Liver (tissue), 3 donors: Measurements from ENCODE around the gene CDC5L.

Source experiments
- GABPA ChIP-seq, 2 donors: IDR thresholded peaks in 1 of 2; conservative IDR thresholded peaks in 1 of 2; 2 replicates each; pipeline ENCODE4 v1.6.1; 2016; ENCODE audit warnings: antibody characterized with exemption in 2 of 2, mild to moderate bottlenecking in 1 of 2, moderate library complexity in 1 of 2
- HNF4G ChIP-seq: IDR thresholded peaks from 2 replicates; pipeline ENCODE4 v1.6.1; 2016; ENCODE audit warnings: antibody characterized with exemption
- JUND ChIP-seq, 2 donors: IDR thresholded peaks; 2 replicates each; pipeline ENCODE4 v1.6.1; 2016; ENCODE audit warnings: antibody characterized with exemption in 2 of 2
- RAD21 ChIP-seq, 2 donors: IDR thresholded peaks; 2 replicates each; pipeline ENCODE4 v1.6.1; 2016; ENCODE audit warnings: antibody characterized with exemption in 2 of 2, mild to moderate bottlenecking in 2 of 2
- SP1 ChIP-seq: IDR thresholded peaks from 2 replicates; pipeline ENCODE4 v1.6.1; 2018; ENCODE audit warnings: antibody characterized with exemption, mild to moderate bottlenecking
- TAF1 ChIP-seq: conservative IDR thresholded peaks from 2 replicates; pipeline ENCODE4 v1.6.1; 2016; ENCODE audit warnings: antibody characterized with exemption, mild to moderate bottlenecking
- YY1 ChIP-seq: IDR thresholded peaks from 2 replicates; pipeline ENCODE4 v1.6.1; 2016; ENCODE audit warnings: antibody characterized with exemption, mild to moderate bottlenecking
- TF ChIP-seq, protein P1 (sequence below): IDR thresholded peaks from 2 replicates; pipeline ENCODE4 v1.6.1; 2016; ENCODE audit warnings: antibody characterized with exemption
- TF ChIP-seq, protein P2 (sequence below): fragments of 150-350 bp; IDR thresholded peaks from 2 replicates; pipeline ENCODE4 v1.5.1; 2017; ENCODE audit warnings: improper control_type of control experiment, low read depth, low read length; ENCODE audit not compliant: missing input control
- TF ChIP-seq, protein P3 (sequence below): IDR thresholded peaks from 2 replicates; pipeline ENCODE4 v1.6.1; 2016; ENCODE audit warnings: antibody characterized with exemption
- TF ChIP-seq, protein P4 (sequence below): IDR thresholded peaks from 2 replicates; pipeline ENCODE4 v1.6.1; 2016; ENCODE audit warnings: antibody characterized with exemption
- donor health status: healthy.
- donor health status: healthy.

DNA sequence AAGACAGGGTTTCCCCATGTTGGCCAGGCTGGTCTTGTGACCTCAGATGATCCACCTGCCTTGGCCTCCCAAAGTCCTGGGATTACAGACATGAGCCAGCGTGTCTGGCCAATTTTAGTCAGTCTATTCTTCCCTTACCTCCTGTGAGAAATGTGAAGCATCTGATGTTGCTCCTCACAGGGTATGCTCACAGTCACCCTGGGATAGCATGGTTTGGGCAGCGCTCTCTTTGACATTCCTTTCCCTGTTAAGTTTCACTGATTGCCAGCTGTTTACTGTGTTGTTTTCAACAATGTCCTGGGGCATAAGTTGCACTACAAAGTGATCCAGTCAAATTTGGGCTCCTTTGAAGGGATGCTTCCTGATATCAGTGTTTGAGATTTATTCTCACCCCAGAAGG, 13.1 kb downstream of the CDC5L start:
- TF ChIP-seq HNF4G (no peak), YY1 (no peak), SP1 (no peak), RAD21 (IDR thresholded peaks at IDR 0.05) (no peak), JUND (IDR thresholded peaks at IDR 0.05) (no peak), GABPA (IDR thresholded peaks at IDR 0.05 in 1 of 2, conservative IDR thresholded peaks at IDR 0.05 in 1 of 2) (no peak), TAF1 (no peak)
- TF ChIP-seq, protein P1, sequence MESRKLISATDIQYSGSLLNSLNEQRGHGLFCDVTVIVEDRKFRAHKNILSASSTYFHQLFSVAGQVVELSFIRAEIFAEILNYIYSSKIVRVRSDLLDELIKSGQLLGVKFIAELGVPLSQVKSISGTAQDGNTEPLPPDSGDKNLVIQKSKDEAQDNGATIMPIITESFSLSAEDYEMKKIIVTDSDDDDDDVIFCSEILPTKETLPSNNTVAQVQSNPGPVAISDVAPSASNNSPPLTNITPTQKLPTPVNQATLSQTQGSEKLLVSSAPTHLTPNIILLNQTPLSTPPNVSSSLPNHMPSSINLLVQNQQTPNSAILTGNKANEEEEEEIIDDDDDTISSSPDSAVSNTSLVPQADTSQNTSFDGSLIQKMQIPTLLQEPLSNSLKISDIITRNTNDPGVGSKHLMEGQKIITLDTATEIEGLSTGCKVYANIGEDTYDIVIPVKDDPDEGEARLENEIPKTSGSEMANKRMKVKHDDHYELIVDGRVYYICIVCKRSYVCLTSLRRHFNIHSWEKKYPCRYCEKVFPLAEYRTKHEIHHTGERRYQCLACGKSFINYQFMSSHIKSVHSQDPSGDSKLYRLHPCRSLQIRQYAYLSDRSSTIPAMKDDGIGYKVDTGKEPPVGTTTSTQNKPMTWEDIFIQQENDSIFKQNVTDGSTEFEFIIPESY: no peak
- TF ChIP-seq, protein P2, sequence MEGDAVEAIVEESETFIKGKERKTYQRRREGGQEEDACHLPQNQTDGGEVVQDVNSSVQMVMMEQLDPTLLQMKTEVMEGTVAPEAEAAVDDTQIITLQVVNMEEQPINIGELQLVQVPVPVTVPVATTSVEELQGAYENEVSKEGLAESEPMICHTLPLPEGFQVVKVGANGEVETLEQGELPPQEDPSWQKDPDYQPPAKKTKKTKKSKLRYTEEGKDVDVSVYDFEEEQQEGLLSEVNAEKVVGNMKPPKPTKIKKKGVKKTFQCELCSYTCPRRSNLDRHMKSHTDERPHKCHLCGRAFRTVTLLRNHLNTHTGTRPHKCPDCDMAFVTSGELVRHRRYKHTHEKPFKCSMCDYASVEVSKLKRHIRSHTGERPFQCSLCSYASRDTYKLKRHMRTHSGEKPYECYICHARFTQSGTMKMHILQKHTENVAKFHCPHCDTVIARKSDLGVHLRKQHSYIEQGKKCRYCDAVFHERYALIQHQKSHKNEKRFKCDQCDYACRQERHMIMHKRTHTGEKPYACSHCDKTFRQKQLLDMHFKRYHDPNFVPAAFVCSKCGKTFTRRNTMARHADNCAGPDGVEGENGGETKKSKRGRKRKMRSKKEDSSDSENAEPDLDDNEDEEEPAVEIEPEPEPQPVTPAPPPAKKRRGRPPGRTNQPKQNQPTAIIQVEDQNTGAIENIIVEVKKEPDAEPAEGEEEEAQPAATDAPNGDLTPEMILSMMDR: no peak
- TF ChIP-seq, protein P3, sequence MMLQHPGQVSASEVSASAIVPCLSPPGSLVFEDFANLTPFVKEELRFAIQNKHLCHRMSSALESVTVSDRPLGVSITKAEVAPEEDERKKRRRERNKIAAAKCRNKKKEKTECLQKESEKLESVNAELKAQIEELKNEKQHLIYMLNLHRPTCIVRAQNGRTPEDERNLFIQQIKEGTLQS: no peak
- TF ChIP-seq, protein P4, sequence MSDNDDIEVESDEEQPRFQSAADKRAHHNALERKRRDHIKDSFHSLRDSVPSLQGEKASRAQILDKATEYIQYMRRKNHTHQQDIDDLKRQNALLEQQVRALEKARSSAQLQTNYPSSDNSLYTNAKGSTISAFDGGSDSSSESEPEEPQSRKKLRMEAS: no peak
